K562 (cell line): ENCODE results near the gene FAR1.

Source experiments
- BACH1 ChIP-seq: fragments of 200-800 bp; sonication (Bioruptor generic); IDR thresholded peaks from 2 replicates; pipeline ENCODE4 v1.6.1; 2016; ENCODE audit warnings: missing genetic modification characterization, missing compliant biosample characterization
- BDP1 ChIP-seq: IDR thresholded peaks from 3 replicates; pipeline ENCODE4 v1.6.1; 2011; ENCODE audit not compliant: insufficient read length, insufficient read depth
- FOXK2 ChIP-seq, 2 experiments: fragments of 450-650 bp; IDR thresholded peaks in 1 of 2; conservative IDR thresholded peaks in 1 of 2; 2 replicates each; pipeline ENCODE4 v1.6.1; 2016; ENCODE audit warnings: low read depth in 2 of 2, mild to moderate bottlenecking in 1 of 2
- JUN ChIP-seq, 2 experiments: sonication (generic) in 1 of 2; formaldehyde crosslinking in 1 of 2; IDR thresholded peaks; 2 replicates each; pipeline versions ENCODE4 v1.6.1 to v1.8.0; 2012 to 2022; ENCODE audit warnings: borderline replicate concordance in 2 of 2, mild to moderate bottlenecking in 2 of 2, improper control_type of control experiment in 1 of 2, low read depth in 1 of 2, low read length in 1 of 2, missing genetic modification reagents in 1 of 2
- RAD21 ChIP-seq, 2 experiments: fragments of 250-450 bp in 1 of 2; fragments of 450-650 bp in 1 of 2; sonication (Bioruptor Pico) in 1 of 2; formaldehyde crosslinking in 1 of 2; IDR thresholded peaks in 1 of 2; conservative IDR thresholded peaks in 1 of 2; 2 replicates each; pipeline versions ENCODE4 v1.4.0 to v1.8.0; 2020 to 2022; ENCODE audit warnings: mild to moderate bottlenecking in 2 of 2, moderate library complexity in 1 of 2
- TF ChIP-seq, protein P1 (sequence below): fragments of 250-450 bp; sonication (Bioruptor Pico); IDR thresholded peaks from 2 replicates; pipeline ENCODE4 v1.5.0; 2021

DNA sequence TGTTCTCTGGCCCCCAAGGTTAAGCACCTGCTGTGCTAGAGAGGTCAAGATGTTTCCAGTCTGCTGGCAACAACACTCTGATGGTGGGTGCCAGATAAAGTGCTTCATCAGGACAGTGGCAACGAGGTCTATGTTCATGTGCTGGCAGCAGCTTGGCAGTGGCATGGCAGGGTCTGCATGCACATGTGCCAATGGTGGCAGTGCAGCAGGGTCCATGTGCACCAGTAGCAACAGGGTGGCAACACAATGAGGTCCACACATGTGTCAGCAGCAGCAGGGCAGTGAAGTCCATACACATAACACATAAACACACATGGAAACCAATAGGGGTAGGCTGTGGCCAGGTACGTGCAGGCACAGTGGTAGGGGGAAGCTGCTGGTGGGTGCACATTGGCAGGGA, 48.4 kb upstream of the FAR1 start:
- no peak for TF ChIP-seq FOXK2 (conservative IDR thresholded peaks at IDR 0.05 in 1 of 2, IDR thresholded peaks at IDR 0.05 in 1 of 2; ENCODE audit: low read depth in 2 of 2)
- TF ChIP-seq RAD21 (CRISPR knock-in tag; conservative IDR thresholded peaks at IDR 0.05 in 1 of 2, IDR thresholded peaks at IDR 0.05 in 1 of 2) = no peak
- TF ChIP-seq JUN (IDR thresholded peaks at IDR 0.05; ENCODE audit: borderline replicate concordance, low read depth, low read length) = no peak
- TF ChIP-seq JUN (CRISPR knock-in tag; IDR thresholded peaks at IDR 0.05; ENCODE audit: borderline replicate concordance) = no peak
- TF ChIP-seq BDP1 = no peak
- no peak for TF ChIP-seq BACH1
- TF ChIP-seq, protein P1, sequence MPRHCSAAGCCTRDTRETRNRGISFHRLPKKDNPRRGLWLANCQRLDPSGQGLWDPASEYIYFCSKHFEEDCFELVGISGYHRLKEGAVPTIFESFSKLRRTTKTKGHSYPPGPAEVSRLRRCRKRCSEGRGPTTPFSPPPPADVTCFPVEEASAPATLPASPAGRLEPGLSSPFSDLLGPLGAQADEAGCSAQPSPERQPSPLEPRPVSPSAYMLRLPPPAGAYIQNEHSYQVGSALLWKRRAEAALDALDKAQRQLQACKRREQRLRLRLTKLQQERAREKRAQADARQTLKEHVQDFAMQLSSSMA (CRISPR knock-in tag) = no peak
